ENCODE results near the gene PCDHGC3.

DNA sequence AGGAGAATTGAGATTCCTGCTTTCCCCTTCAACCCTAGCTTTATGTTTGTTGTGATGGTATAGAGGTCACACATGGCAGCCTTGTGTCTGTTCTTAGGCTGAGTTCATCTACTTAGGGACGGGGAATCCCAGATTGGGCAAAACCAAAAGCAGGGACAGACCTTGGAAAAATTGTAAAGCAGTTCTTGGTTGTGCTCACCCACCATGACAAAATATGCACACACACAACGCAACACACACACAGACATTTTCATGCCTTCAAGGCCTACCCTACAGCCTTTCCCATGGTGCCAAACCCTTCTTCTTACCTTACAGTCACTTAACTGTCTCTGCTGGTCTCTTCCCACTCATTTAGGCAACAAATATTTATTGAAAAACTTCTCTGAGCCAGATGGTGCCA, 27.9 kb downstream of the PCDHGC3 start:
- TF ChIP-seq, protein P1, sequence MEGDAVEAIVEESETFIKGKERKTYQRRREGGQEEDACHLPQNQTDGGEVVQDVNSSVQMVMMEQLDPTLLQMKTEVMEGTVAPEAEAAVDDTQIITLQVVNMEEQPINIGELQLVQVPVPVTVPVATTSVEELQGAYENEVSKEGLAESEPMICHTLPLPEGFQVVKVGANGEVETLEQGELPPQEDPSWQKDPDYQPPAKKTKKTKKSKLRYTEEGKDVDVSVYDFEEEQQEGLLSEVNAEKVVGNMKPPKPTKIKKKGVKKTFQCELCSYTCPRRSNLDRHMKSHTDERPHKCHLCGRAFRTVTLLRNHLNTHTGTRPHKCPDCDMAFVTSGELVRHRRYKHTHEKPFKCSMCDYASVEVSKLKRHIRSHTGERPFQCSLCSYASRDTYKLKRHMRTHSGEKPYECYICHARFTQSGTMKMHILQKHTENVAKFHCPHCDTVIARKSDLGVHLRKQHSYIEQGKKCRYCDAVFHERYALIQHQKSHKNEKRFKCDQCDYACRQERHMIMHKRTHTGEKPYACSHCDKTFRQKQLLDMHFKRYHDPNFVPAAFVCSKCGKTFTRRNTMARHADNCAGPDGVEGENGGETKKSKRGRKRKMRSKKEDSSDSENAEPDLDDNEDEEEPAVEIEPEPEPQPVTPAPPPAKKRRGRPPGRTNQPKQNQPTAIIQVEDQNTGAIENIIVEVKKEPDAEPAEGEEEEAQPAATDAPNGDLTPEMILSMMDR (IDR thresholded peaks at IDR 0.05): no peak
- TF ChIP-seq POLR2A (IDR thresholded peaks at IDR 0.05): no peak
